ENCODE measurements around the gene PROM2. TPM values are rescaled to one million over a fixed set of nuclear protein-coding genes. Genes with fewer than 3 reads are reported as not detected.

PROM2 gene
- total RNA-seq, 1 donor from 2014 or later = 0.93 TPM

- no peaks in the 10 kb centered on the region for H3K4me1 Mint-ChIP-seq
- H3K36me3 Mint-ChIP-seq (ENCODE audit: low read depth) = no peaks in the 10 kb centered on the region
- no peak overlapping the region for H3K27ac Mint-ChIP-seq
- CTCF ChIA-PET = no interaction called here
- ATAC-seq (ENCODE audit: low read depth) = no peak
- H3K9me3 Mint-ChIP-seq = no peaks in the 10 kb centered on the region
- intact Hi-C loops (cut with micrococcal nuclease) = no loop called here
- no peak overlapping the region for H3K4me3 Mint-ChIP-seq
- DNase-seq = no peak
- no peaks in the 10 kb centered on the region for H3K27me3 Mint-ChIP-seq
- no peak for TF ChIP-seq CTCF (IDR thresholded peaks at IDR 0.05)
- POLR2A ChIA-PET = no interaction called here
These were observed 3.8 kb downstream of the PROM2 start for GRCh38 chr2:95278051-95278471.

GRCh38 chr2:95278637-95279225 is 4.5 kb downstream of the PROM2 start:
- intact Hi-C loops (cut with micrococcal nuclease) = no loop called here
- TF ChIP-seq CTCF (IDR thresholded peaks at IDR 0.05) = no peak
- CTCF ChIA-PET = no interaction called here
- DNase-seq (no peak), ATAC-seq (ENCODE audit: low read depth) (no peak)
- H3K36me3 Mint-ChIP-seq (ENCODE audit: low read depth) = no peaks in the 10 kb centered on the region
- no peaks in the 10 kb centered on the region for H3K27me3 Mint-ChIP-seq
- H3K9me3 Mint-ChIP-seq = no peaks in the 10 kb centered on the region
- H3K4me3 Mint-ChIP-seq = no peak overlapping the region
- no peak overlapping the region for H3K27ac Mint-ChIP-seq
- H3K4me1 Mint-ChIP-seq = no peaks in the 10 kb centered on the region
- POLR2A ChIA-PET = no interaction called here

- ChIA-PET CTCF (no interaction called here), POLR2A (no interaction called here)
- no peaks in the 10 kb centered on the region for H3K27me3 Mint-ChIP-seq
- H3K9me3 Mint-ChIP-seq = no peaks in the 10 kb centered on the region
- no peaks in the 10 kb centered on the region for H3K36me3 Mint-ChIP-seq (ENCODE audit: low read depth)
- DNase-seq (no peak), ATAC-seq (ENCODE audit: low read depth) (no peak)
- H3K4me1 Mint-ChIP-seq = no peaks in the 10 kb centered on the region
- H3K4me3 Mint-ChIP-seq = no peak overlapping the region
- no peak for TF ChIP-seq CTCF (IDR thresholded peaks at IDR 0.05)
- H3K27ac Mint-ChIP-seq = no peak overlapping the region
- intact Hi-C loops (cut with micrococcal nuclease) = no loop called here
These were observed 5.3 kb downstream of the PROM2 start for GRCh38 chr2:95279435-95280035.

- no peak for TF ChIP-seq CTCF (IDR thresholded peaks at IDR 0.05)
- intact Hi-C loops (cut with micrococcal nuclease) = no loop called here
- Mint-ChIP-seq H3K4me3 (no peak overlapping the region), H3K27ac (no peak overlapping the region), H3K36me3 (ENCODE audit: low read depth) (no peaks in the 10 kb centered on the region), H3K9me3 (no peaks in the 10 kb centered on the region), H3K27me3 (no peaks in the 10 kb centered on the region), H3K4me1 (no peaks in the 10 kb centered on the region)
- POLR2A ChIA-PET = no interaction called here
- ATAC-seq (ENCODE audit: low read depth) (no peak), DNase-seq (no peak)
- CTCF ChIA-PET = no interaction called here
These were observed 6.8 kb downstream of the PROM2 start for GRCh38 chr2:95281071-95281470.

GRCh38 chr2:95281786-95282185 is 7.5 kb downstream of the PROM2 start:
- ChIA-PET CTCF (no interaction called here), POLR2A (no interaction called here)
- intact Hi-C loops (cut with micrococcal nuclease) = no loop called here
- no peaks in the 10 kb centered on the region for H3K4me1 Mint-ChIP-seq
- no peak for TF ChIP-seq CTCF (IDR thresholded peaks at IDR 0.05)
- no peaks in the 10 kb centered on the region for H3K27me3 Mint-ChIP-seq
- H3K4me3 Mint-ChIP-seq = no peak overlapping the region
- no peak for ATAC-seq (ENCODE audit: low read depth)
- no peak overlapping the region for H3K27ac Mint-ChIP-seq
- DNase-seq = no peak
- H3K9me3 Mint-ChIP-seq = no peaks in the 10 kb centered on the region
- no peaks in the 10 kb centered on the region for H3K36me3 Mint-ChIP-seq (ENCODE audit: low read depth)
